Fibroblast of lung (primary cell): ENCODE measurements around the gene ADGRF4. TPM values are rescaled to one million over a fixed set of nuclear protein-coding genes. Genes with fewer than 3 reads are reported as not detected.

Experiments
- DNase-seq, 2 donors: peaks; one replicate each; pipeline versions ENCODE4 v3.0.0 to v3.0.0-alpha.2; 2010; ENCODE audit warnings: low read depth in 2 of 2
- H2AFZ ChIP-seq: 2 replicates; pipeline ENCODE4 v1.5.1; 2012; ENCODE audit warnings: low read length, control low read depth, inconsistent platforms
- H3K27ac ChIP-seq: 2 replicates; pipeline ENCODE4 v1.5.1; 2011; ENCODE audit warnings: low read length, control low read depth; ENCODE audit not compliant: insufficient read depth
- H3K27me3 ChIP-seq: 2 replicates; pipeline ENCODE4 v1.5.1; 2011; ENCODE audit warnings: mild to moderate bottlenecking, low read length; ENCODE audit not compliant: control insufficient read depth, insufficient read depth
- H3K36me3 ChIP-seq: 2 replicates; pipeline ENCODE4 v1.5.1; 2011; ENCODE audit warnings: low read length; ENCODE audit not compliant: control insufficient read depth, insufficient read depth
- H3K4me1 ChIP-seq: 2 replicates; pipeline ENCODE4 v1.5.1; 2011; ENCODE audit warnings: low read length; ENCODE audit not compliant: control insufficient read depth, insufficient read depth; ENCODE audit errors: extremely low read depth
- H3K4me2 ChIP-seq: 2 replicates; pipeline ENCODE4 v1.5.1; 2011; ENCODE audit warnings: low read length, control low read depth; ENCODE audit not compliant: insufficient read depth; ENCODE audit errors: extremely low read depth
- H3K4me3 ChIP-seq, 4 experiments: fragments of 200-600 bp in 1 of 4; sonication (generic) in 1 of 4; replicated peaks in 1 of 4; 2 replicates each; pipeline ENCODE4 v1.5.1; 2011 to 2016; ENCODE audit warnings: low read length in 4 of 4, low read depth in 3 of 4, mild to moderate bottlenecking in 3 of 4, control low read depth in 2 of 4, inconsistent platforms in 1 of 4, mixed read lengths in 1 of 4; ENCODE audit not compliant: insufficient read depth in 1 of 4; ENCODE audit errors: control extremely low read depth in 1 of 4
- H3K79me2 ChIP-seq: 2 replicates; pipeline ENCODE4 v1.5.1; 2012; ENCODE audit warnings: mild to moderate bottlenecking, low read length, inconsistent platforms; ENCODE audit not compliant: control insufficient read depth, insufficient read depth
- H3K9ac ChIP-seq: 2 replicates; pipeline ENCODE4 v1.5.1; 2011; ENCODE audit warnings: mild to moderate bottlenecking, low read length, control low read depth; ENCODE audit not compliant: insufficient read depth
- H3K9me3 ChIP-seq: 2 replicates; pipeline ENCODE4 v1.5.1; 2012; ENCODE audit warnings: low read depth, low read length; ENCODE audit not compliant: control insufficient read depth, insufficient read depth
- H4K20me1 ChIP-seq: 2 replicates; pipeline ENCODE4 v1.5.1; 2011; ENCODE audit warnings: low read length; ENCODE audit not compliant: control insufficient read depth, insufficient read depth; ENCODE audit errors: extremely low read depth
- CTCF ChIP-seq, 2 donors: IDR thresholded peaks in 1 of 2; conservative IDR thresholded peaks in 1 of 2; 1 replicate in 1 of 2; 2 replicates in 1 of 2; pipeline ENCODE4 v1.5.1; 2011 to 2012; ENCODE audit warnings: low read length in 2 of 2, control low read depth in 1 of 2, inconsistent platforms in 1 of 2, low read depth in 1 of 2, mild to moderate bottlenecking in 1 of 2
- EZH2 ChIP-seq: IDR thresholded peaks from 2 replicates; pipeline ENCODE4 v1.5.1; 2012; ENCODE audit warnings: low read length, control low read depth, mild to moderate bottlenecking; ENCODE audit errors: missing control alignments
- polyA plus RNA-seq, 2 donors: library from polyadenylated mRNA; depleted of rRNA in 1 of 2; stranded (reverse) in 1 of 2; unstranded in 1 of 2; fragments of >200 nt; gene quantifications; 2 replicates each; pipeline ENCODE4 v1.2.1, GENCODE V29; 2011 to 2012; ENCODE audit warnings: missing spikeins in 1 of 2
- total RNA-seq: library from RNA; depleted of rRNA; stranded (reverse); fragments of >200 nt; gene quantifications from 2 replicates; pipeline ENCODE4 v1.2.1, GENCODE V29; 2014

The ADGRF4 gene
- total and polyA plus RNA-seq, 2 donors (not counting 1 experiment from before 2014, with no cell fraction given): not detected

- no peak for DNase-seq
- Histone ChIP-seq H3K27me3 (no peaks in the 10 kb centered on the region), H3K79me2 (no peaks in the 10 kb centered on the region), H4K20me1 (no peaks in the 10 kb centered on the region), H3K9me3 (no peaks in the 10 kb centered on the region), H3K4me3 (no peak overlapping the region), H3K9ac (no peak overlapping the region), H3K27ac (no peak overlapping the region), H2AFZ (no peak overlapping the region), H3K4me1 (no peaks in the 10 kb centered on the region), H3K36me3 (no peaks in the 10 kb centered on the region), H3K4me2 (no peak overlapping the region)
- TF ChIP-seq CTCF (conservative IDR thresholded peaks at IDR 0.05 in 1 of 2, IDR thresholded peaks at IDR 0.05 in 1 of 2; ENCODE audit: low read depth in 1 of 2, low read length in 2 of 2) (no peak), EZH2 (no peak)
Measured at GRCh38 chr6:47677381-47678100, 20.8 kb upstream of the ADGRF4 start.

- H3K4me2 ChIP-seq: no peak overlapping the region
- no peaks in the 10 kb centered on the region for H3K9me3 ChIP-seq
- H3K4me3 ChIP-seq: no peak overlapping the region
- no peak overlapping the region for H2AFZ ChIP-seq
- H3K9ac ChIP-seq: no peak overlapping the region
- no peak overlapping the region for H3K27ac ChIP-seq
- no peaks in the 10 kb centered on the region for H3K27me3 ChIP-seq
- no peaks in the 10 kb centered on the region for H3K79me2 ChIP-seq
- no peaks in the 10 kb centered on the region for H3K36me3 ChIP-seq
- H3K4me1 ChIP-seq: no peaks in the 10 kb centered on the region
- H4K20me1 ChIP-seq: no peaks in the 10 kb centered on the region
- DNase-seq: no peak
- TF ChIP-seq EZH2 (no peak), CTCF (conservative IDR thresholded peaks at IDR 0.05 in 1 of 2, IDR thresholded peaks at IDR 0.05 in 1 of 2; ENCODE audit: low read depth in 1 of 2, low read length in 2 of 2) (no peak)
Measured at GRCh38 chr6:47678739-47679138, 19.6 kb upstream of the ADGRF4 start.

GRCh38 chr6:47679322-47679906, 19.0 kb upstream of the ADGRF4 start:
- Histone ChIP-seq H3K27me3 (no peaks in the 10 kb centered on the region), H3K4me1 (no peaks in the 10 kb centered on the region), H3K9ac (no peak overlapping the region), H3K79me2 (no peaks in the 10 kb centered on the region), H3K4me2 (no peak overlapping the region), H2AFZ (no peak overlapping the region), H3K9me3 (no peaks in the 10 kb centered on the region), H4K20me1 (no peaks in the 10 kb centered on the region), H3K4me3 (no peak overlapping the region), H3K36me3 (no peaks in the 10 kb centered on the region), H3K27ac (no peak overlapping the region)
- DNase-seq: no peak
- TF ChIP-seq EZH2 (no peak), CTCF (conservative IDR thresholded peaks at IDR 0.05 in 1 of 2, IDR thresholded peaks at IDR 0.05 in 1 of 2; ENCODE audit: low read depth in 1 of 2, low read length in 2 of 2) (no peak)
